H4 (cell line): ENCODE results near the gene RALGAPA1. TPM values are rescaled to one million over a fixed set of nuclear protein-coding genes. Genes with fewer than 3 reads are reported as not detected.
"Not testable (repeated sequence)": the region's sequence is repeated elsewhere in the genome, so short reads cannot be mapped to it uniquely, and the experiment has no call there.

ENCODE experiments used
- DNase-seq: peaks from one replicate; pipeline ENCODE4 v3.0.0-alpha.2; 2015; ENCODE audit warnings: low spot score
- total RNA-seq: library from RNA; depleted of rRNA; stranded (reverse); fragments of >200 nt; shearing (Covaris generic); gene quantifications from 2 replicates; pipeline ENCODE4 v1.2.3, GENCODE V29; 2014

RALGAPA1 gene
- total RNA-seq, 1 experiment from 2014 or later, result 10.8 TPM

DNA sequence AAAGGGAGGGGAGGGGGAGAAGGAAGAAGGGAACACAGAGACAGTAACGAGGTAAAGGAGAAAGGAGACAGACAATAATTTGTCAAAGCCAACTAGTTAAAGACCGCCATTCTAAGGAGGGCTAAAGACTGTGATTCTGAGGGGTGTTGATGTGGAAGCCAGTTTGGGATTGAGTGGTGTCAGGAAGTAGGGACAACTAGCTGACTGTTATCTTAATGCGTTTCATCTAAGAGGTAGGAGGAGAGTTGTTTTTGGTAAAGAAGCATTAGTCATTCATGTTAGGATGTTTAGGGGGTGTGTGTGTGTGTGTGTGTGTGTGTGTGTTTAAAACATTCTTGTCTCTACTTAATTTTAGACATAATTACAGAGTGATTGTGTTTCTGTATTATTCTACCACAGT, 180.1 kb downstream of the RALGAPA1 start:
- DNase-seq, result no peak

DNA sequence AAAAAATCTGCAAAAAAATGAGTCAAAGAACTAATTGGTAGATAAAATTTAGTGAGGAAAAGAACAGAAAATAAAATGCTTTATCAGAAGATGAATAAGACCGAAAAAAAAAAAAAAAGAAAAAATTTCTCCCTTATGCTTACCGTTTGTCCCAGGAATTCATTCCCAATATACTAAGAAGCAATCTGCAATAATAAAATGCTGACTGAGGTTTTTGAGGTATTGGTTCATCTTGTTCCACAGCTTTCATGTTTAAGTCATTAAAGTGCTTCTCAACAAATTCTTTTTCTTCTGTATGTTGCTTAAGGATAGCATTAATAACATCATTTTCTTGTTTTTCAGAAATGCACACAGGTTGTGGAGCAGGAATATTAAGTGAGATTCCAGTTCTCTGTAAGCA, 182.1 kb downstream of the RALGAPA1 start:
- not testable (repeated sequence) for DNase-seq

DNA sequence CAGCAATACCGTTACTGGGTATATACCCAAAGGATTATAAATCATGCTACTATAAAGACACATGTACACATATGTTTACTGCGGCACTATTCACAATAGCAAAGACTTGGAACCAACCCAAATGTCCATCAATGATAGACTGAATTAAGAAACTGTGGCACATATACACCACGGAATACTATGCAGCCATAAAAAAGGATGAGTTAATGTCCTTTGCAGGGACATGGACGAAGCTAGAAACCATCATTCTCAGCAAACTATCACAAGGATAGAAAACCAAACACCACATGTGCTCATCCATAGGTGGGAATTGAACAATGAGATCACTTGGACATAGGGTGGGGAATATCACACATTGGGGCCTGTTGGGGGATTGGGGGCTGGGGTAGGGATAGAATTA, 187.1 kb downstream of the RALGAPA1 start:
- not testable (repeated sequence) for DNase-seq

DNA sequence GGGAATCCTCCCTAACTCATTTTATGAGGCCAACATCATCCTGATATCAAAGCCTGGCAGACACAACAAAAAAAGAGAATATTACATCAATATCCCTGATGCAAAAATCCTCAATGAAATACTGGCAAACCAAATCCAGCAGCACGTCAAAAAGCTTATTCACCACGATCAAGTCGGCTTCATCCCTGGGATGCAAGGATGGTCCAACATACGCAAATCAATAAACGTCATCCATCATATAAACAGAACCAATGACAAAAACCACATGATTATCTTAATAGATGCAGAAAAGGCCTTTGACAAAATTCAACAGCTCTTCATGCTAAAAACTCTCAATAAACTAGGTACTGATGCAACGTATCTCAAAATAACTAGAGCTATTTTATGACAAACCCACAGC, 189.1 kb downstream of the RALGAPA1 start:
- DNase-seq, result not testable (repeated sequence)

DNA sequence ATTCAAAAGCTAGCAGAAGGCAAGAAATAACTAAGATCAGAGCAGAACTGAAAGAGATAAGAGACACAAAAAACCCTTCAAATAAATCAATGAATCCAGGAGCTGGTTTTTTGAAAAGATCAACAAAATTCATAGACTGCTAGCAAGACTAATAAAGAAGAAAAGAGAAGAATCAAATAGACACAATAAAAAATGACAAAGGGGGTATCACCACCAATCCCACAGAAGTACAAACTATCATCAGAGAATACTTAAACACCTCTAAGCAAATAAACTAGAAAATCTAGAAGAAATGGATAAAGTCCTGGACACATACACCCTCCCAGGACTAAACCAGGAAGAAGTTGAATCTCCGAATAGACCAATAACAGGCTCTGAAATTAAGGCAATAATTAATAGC, 189.6 kb downstream of the RALGAPA1 start:
- DNase-seq, result not testable (repeated sequence)

DNA sequence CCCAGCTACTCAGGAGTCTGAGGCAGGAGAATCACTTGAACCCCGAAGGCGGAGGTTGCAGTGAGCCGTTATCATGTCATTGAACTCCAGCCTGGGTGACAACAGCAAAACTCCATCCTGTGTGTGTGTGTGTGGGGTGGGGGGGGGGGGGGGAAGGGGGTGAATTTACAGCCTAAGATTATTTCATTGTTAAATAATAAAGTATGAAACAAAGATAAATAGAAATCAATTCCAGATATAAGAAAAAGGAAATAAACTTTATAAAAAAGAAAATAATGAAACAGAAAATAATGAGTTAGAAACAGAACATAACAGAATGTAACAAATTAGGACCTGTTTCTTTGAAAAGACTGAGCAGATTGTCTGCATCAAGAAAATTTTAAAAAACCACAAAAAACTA, 191.6 kb downstream of the RALGAPA1 start:
- DNase-seq, result no peak

DNA sequence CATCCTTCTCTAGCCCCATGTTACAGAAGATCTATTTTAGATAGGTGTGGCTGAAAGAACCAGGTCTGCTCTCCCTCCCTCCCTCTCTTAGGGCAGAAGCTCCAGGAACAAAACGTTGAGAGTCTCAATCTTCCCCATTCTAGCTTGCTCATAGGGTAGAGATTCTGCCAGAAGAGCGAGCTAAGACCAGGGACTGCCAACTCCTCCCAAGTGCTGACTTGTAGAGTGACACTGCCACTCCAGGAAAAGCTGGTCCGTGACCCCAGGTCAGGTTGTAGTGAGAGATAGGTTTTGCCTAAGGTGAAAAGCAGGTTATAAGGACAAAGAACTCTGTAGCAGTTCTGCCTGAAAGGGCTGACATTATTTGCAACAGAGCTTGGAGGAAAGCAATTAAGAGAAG, 201.7 kb downstream of the RALGAPA1 start:
- no peak for DNase-seq

DNA sequence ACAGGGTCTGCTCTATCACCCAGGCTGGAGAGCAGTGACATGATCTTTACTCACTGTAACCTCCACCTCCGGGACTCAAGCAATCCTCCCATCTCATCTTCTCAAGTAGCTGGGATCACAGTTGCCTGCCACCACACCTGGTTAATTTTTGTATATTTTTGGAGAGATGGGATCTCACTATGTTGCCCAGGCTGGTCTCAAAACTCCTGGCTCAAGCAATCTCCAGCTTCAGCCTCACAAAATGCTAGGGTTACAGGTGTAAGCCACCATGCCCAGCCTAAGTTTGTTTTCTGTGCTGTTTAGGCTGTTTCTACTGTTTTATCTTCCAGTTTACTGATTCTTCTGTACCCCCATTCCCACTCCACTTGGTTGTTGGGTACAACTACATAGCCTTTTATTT, 208.8 kb downstream of the RALGAPA1 start:
- DNase-seq, result no peak

DNA sequence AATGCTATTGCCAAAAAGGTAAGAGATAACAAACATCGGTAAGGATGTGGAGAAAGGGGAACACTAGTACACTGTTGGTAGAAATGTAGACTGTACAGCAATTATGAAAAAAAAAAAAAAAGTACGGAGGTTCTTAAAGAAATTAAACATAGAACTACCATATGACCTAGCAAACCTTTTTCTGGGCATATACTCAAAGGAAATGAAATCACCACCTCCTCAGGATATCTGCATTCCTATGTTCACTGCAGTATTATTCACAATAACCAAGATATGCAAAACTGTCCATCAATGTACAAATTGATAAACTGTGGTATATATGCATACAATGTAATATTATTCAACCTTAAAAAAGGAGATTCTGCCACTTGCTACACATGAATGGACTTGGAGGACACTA, 214.5 kb downstream of the RALGAPA1 start:
- no peak for DNase-seq

DNA sequence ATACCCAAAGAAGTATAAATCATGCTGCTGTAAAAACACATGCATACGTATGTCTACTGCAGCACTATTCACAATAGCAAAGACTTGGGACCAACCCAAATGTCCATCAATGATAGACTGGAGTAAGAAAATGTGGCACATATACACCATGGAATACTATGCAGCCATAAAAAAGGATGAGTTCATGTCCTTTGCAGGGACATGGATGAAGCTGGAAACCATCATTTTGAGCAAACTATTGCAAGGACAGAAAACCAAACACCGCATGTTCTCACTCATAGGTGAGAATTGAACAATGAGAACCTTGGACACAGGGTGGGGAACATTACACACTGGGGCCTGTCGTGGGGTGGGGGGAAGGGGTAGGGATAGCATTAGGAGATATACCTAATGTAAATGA, 221.7 kb downstream of the RALGAPA1 start:
- DNase-seq, result not testable (repeated sequence)

DNA sequence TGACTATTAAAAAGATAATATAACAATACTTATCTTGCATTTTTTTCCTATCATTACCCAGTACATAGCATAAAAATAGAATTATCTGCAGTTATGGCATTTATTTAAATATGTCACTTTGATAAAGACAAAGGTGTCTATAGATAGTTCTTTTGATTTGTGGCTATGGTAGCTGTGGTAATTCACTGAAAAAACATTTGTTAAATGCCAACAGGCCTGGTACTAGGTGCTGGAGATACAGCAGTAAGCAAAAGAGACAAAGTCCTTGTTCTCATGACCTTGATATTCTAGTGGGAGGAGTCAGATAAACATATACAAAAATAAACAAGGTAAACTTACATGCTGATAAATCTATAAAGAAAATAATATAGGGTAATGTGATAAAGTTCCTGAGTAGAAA, 230.5 kb downstream of the RALGAPA1 start:
- DNase-seq, result no peak

DNA sequence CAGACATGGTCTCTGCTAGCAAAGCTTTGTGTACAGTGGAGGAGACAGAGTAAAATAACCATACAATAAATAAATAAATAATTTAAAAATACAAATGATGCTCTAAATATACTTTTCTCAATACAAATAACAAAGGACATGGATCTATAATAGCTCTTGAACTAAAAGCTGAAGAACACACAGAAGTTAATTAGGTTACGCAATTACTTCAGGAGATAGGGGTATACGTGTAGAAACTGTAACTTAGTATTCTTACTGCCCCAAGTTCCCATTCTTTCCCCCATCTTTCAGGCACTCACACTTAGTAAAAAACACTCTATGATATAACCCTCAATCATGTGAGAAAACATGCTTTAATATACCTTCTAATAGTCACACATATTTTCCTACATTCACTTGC, 231.0 kb downstream of the RALGAPA1 start:
- DNase-seq, result no peak

DNA sequence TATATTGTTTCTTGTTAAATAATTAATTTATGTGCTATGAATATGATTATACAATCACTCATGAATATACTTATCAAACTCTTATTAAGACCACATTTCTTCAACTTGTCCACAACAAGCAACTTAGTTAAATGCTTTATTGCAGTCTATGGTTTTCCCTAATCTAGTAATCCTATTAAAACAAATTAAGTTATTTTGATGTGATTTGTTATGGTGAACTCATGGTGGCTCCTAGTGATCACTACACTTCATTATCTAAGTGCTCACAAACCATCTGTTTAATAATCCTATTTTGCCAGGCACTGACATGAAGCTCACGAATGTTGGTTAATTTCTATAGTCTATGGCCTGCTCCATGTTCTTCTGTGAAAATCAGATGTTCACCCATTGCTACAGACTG, 232.2 kb downstream of the RALGAPA1 start:
- DNase-seq, result no peak

DNA sequence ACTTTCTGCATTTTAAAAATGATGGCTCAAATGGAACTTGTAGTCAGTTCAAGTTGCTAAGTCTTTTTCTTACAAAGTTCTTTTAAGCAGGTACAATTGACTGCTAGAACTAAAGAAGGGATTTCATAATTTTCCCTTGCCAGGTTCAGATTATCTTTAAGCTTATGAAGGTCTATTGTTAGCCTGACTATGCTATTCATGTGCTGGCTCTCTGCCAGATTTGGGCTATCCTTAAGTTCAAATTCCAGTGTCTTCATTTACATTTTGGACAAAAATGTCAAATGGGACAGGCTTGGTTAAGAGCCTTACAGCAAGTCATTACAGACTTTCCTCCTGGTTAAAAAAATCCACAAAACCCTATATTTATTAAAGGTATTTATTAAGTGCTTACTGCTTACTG, 232.8 kb downstream of the RALGAPA1 start:
- DNase-seq, result no peak

DNA sequence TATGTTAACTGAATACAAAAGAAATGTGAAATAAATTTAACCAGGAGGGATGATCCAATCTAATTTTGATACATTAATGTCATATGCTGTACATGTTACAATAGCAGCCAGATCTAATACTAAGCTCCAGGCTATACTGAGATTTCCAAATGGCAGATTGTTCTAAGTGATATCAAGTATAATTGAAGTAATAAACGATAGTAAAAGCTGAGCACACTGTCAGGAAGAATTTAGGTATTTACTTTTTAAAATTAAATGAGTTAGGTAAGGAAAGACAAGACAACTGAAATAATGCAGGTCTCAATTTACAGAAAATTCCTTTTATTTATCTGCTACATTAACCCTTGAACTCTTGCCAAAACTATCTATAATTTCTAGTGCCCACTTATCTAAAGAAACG, 235.2 kb downstream of the RALGAPA1 start:
- no peak for DNase-seq

DNA sequence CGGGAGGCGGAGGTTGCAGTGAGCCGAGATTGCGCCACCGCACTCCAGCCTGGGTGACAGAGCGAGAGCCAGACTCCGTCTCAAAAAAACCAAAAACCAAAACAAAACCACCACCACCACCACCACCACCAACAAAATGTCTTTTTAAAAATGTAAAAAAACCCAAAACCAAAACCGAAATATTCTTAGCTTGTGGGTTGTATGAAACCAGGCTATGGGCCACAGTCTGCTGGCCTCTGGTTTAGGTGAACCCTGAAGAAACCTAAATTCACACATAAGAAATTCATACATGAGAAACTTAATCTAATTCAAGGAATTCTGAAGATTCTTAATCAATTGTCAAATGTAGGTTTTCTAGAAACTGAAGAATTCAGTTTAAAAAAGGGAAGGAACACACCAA, 237.5 kb downstream of the RALGAPA1 start:
- DNase-seq, result no peak

DNA sequence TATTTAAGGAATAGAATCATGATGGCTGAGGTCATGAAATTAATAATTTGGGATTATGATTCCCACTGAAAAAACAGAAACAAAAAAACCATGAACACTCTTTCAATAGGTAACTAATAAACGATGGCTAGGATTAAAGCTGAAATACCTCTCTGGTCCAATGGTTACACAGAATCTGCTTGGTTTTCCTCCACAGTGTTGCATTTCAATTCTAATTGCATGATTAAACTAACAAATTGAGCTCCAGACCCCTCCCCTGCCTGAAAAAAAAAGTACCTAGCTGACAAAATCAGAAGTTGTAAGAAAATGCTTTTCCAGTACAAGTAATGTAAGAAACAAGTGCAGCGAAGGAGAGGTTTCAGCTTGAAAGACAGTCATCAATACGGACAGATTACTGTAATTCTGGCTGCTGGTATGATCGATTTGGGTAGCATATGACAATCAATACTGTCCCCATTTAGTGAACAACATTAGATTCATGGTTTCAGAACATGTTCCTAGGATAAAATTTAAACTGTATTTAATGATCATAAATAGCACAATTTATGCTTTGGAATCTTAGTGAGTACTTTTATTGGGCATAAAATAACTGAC, 243.1 kb downstream of the RALGAPA1 start:
- DNase-seq, result no peak

DNA sequence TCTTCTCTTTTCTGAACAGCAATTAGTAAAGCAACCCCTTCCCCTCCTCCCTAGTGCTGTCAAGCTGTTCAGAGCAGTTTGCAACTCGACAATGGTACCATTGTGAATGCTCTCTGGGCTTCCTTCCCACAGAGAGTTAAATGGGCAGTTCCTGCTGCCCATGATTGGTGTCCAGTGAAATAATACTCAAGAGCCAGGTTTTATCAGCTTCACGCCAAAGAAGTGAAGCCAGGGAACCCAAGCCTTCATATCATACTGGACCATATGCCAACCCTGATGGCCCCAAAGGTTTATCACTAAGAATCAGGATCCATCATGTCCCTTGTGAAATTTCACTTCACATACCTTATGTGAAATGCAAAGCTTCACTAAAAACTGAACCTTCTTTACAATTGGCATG, 250.4 kb downstream of the RALGAPA1 start:
- DNase-seq, result no peak

DNA sequence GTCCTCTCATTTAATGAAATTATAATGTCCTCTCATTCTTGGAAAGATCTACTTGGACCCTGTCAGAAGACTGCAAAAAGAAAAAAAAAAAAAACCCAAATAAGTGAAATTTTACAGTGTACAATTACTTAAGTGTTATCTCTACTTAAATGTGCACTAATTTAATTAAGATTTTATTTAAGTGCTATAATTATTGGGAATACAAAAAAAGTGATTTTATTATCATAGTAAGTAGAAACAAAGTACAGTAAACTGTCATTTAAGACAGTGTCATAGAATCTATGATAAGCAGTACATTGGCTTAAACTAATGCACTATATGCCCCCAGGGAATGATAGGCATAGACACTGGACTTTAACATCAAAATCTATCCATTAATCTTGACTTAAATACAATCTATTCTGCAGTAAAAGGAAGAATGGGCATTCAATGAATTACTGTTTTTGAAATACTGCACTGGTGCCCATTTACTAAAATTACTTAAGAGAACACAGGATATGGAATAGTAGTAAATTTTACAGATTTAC, 251.8 kb downstream of the RALGAPA1 start:
- DNase-seq, result no peak

DNA sequence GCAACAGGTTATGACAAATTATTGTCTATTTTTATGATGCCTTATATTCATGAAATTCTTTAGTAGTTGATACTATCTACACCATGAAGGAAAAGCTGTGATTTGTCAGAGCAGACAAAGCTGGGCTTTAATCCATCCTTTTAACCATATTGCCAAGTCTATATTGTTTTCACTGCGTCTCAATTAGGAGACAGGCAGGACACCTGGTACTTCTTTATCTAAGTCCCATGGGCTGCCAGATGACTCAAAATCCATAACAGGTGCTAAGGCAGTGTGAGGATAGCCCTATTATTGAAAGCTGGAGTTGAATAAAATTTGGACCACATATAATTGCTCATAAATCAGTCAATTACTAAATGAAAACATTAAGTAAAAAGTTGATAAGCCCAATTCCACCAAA, 252.5 kb downstream of the RALGAPA1 start:
- DNase-seq, result no peak

DNA sequence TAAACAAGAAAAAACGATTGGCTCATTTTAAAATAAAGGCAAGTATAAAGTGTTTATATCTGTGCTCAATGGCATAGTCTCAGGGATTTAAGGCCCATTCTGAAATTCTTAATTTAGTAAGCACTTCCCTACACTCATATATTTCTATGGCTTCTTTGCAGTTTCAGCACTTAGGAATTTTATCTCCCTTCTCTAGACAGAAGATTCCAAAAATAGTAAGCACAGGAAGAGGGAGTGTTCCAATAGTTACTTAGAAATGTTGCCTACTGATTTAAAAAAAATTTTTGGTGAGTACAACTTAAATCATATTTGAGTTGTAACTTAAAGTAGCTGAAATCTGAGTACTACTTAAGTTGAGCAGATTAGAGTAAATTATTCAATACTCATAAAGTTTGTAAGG, 255.3 kb downstream of the RALGAPA1 start:
- DNase-seq, result no peak

DNA sequence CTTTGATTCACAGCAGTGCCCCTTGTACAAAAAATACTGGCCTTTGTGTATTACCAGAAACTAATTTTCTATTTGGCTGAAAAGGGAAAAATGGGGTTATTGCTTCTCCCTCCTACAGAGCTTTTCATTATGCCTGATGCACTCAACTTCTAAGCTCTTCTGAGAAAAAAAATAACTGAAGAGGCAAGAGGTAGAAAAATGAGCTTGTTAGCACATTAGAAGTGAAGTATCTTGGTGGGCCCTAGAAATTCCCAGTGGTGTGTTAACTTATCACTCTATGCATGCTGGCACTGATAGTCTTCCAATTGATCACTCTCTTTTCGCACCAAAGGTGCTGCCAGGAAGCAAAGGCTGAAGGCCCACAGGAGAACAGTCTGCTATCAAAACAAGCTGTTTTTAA, 258.0 kb downstream of the RALGAPA1 start:
- DNase-seq, result no peak

DNA sequence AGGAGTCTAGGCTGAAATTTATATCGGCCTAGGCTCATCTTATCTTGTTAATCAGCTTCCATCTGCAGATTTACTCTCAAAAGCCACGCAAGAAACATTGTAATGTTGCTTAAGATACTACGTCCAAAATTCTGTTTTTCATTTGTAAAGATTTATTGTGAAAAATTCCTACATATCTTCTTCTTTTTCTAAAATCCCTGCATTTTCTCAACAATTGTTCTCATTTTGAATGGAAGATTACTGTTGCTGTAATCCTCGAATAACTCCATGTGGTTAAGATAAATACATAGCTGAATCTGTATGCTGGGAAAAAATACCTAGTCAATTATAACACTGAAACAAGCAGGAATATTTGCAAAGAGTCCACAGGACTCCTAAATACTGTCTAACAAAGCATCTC, 259.5 kb downstream of the RALGAPA1 start:
- DNase-seq, result no peak

DNA sequence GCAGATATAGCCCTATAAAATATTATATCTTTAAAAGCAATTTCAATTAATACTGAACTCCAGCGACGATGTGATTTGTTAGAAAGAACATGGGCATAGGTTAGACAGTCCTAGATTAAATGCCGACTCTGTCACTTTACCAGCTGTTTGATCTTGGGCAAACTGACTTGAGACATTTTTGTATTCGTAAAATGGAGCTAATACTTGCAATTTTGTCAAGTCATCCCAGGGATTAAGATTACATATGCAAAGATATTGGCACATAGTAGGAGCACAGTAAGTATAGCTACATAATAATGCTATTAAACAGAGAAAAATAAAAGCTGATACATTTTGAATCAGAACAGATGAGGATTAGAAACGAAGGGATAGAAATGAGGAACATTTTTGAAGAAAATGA, 266.1 kb downstream of the RALGAPA1 start:
- no peak for DNase-seq
